Esophagus squamous epithelium (tissue), 4 donors: ENCODE measurements around the gene PPFIA2.

ENCODE experiments used
- POLR2A ChIP-seq, 4 donors: fragments of 450-650 bp; IDR thresholded peaks; one replicate each; pipeline ENCODE4 v1.6.1; 2017; ENCODE audit warnings: antibody characterized with exemption in 4 of 4, mild to moderate bottlenecking in 4 of 4, moderate library complexity in 3 of 4
- TF ChIP-seq, protein P1 (sequence below), 6 experiments: fragments of 450-650 bp in 4 of 6; fragments of 200-600 bp in 2 of 6; sonication (generic) in 2 of 6; IDR thresholded peaks; one replicate each; pipeline ENCODE4 v1.5.1; 2016 to 2019; ENCODE audit warnings: antibody characterized with exemption in 6 of 6, mild to moderate bottlenecking in 4 of 6, moderate library complexity in 4 of 6

DNA sequence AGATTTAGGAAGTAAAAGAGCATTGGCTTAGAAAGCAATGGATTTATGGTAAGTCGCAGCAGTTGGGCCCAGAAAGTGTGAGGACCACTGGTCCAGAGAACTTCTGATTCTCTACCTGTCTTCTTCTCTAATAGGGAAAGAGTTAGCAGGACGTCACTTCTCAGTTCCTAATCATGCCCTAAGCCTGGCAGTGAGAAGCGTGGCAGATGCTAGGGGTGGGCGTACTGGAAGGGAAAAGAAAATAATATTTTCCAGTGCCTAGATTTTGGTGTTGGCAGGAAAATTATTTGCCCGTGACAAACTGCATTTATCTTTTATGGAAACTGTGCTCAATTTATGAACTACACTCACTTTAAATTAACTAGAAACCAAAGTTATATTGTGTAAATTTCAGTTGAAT, 212.3 kb downstream of the PPFIA2 start:
- TF ChIP-seq, protein P1, sequence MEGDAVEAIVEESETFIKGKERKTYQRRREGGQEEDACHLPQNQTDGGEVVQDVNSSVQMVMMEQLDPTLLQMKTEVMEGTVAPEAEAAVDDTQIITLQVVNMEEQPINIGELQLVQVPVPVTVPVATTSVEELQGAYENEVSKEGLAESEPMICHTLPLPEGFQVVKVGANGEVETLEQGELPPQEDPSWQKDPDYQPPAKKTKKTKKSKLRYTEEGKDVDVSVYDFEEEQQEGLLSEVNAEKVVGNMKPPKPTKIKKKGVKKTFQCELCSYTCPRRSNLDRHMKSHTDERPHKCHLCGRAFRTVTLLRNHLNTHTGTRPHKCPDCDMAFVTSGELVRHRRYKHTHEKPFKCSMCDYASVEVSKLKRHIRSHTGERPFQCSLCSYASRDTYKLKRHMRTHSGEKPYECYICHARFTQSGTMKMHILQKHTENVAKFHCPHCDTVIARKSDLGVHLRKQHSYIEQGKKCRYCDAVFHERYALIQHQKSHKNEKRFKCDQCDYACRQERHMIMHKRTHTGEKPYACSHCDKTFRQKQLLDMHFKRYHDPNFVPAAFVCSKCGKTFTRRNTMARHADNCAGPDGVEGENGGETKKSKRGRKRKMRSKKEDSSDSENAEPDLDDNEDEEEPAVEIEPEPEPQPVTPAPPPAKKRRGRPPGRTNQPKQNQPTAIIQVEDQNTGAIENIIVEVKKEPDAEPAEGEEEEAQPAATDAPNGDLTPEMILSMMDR (IDR thresholded peaks at IDR 0.05), result no peak
- TF ChIP-seq POLR2A (IDR thresholded peaks at IDR 0.05), result no peak
